HG03354 (cell line): ENCODE results near the gene CPEB3.
A peak's percentile ranks its signal among the peaks of the same experiment; 100 is the strongest.

Source experiments
- ATAC-seq: cut with Tn5 transposase; IDR thresholded peaks from one replicate; pipeline ENCODE4 v1.9.1; 2021; ENCODE audit warnings: mild to moderate bottlenecking; ENCODE audit not compliant: unreplicated experiment, poor library complexity, severe bottlenecking

The CPEB3 gene

DNA sequence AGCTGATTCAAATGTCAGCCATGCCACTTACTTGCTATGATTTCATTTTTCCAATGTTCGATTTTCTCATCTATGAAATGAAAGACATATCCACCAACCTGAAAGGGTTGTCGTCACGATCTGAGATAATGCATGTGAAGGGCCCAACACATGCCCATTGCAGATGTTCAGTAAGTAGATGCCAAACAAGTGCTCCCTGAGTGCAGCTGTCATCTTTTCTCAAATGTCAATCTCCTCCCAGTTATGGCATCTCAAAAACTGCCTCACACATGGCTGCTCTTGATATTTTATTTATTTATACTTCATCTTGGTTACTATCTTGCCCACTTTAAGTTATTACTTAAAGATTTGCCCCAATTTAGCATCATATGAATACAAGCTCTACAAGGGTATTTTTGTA lies 16.8 kb downstream of the CPEB3 start:
- no peak for ATAC-seq

DNA sequence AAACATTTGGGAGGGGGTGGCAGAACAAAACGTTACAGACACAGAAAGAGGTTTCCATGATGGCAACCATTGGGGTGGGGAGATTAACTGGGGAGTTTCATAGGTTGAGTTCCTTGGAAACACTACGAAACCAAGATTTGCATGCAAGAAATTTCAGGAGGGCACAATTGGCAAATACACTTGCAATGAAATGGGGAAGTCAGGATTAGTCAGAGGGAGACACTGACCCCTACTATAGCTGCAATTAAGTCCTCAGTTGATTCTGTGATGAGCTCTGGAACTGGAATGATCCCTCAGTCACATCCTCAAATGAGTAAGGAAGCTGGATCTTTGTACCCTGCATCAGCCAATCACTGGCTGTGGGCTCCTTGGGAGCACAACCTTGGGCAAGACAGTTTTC lies 22.1 kb downstream of the CPEB3 start:
- no peak for ATAC-seq

DNA sequence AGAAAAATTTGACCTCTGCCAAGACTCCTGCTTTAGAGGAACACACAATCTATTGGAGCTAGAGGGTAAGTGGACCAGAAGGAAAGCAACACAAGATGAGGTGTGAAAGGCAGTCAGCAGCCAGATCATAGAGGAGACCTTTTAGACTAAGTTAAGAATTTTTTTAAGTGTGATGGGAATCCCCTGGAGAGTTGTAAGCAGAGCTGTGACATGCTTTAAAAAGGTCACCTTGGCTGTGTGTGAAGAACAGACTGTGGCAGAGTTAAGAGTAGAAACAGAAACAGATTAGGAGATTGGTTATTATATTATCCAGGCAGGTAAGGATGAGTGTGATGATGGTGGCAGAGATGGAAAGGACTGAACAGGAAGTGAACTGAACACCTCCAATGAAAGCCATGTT lies 23.5 kb downstream of the CPEB3 start:
- ATAC-seq = no peak

DNA sequence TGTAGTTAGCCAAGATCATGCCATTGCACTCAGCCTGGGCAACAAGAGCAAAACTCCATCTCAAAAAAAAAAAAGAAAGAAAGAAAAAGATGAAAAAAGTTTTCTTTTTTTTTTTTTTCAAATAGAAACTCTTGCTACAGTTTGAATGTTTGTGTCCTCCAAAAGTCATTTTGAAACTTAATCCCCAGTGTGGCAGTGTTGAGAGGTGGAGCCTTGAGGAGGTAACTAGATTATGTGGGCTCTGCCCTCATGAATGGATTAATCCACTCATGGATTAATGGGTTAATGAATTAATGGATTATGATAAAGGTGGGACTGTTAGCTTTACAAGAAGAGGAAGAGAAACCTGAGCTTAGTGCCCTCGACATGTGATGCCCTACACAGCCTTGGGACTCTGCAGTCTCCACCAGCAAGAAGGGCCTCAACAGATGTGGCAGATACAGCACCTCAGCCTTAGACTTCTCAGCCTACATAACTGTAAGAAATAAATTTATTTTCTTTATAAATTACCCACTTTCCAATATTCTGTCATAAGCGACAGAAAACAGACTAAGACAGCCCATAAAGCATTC lies 25.1 kb downstream of the CPEB3 start:
- ATAC-seq = peak; percentile 58

DNA sequence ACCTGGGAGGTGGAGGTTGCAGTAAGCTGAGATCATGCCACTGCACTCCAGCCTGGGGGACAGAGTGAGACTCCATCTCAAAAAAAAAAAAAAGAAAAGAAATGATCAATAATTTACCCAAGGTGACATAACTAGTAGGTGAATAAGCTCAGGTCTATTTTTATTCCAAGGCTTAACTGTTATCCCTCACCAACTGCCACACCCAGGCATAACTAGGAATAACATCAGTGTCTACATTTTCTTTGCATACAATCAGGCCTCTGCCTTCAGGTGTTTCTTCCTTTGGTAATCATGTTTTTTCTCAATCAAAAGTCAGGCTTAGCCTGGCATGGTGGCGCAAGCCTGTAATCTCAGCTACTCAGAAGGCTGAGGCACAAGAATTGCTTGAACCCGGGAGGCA lies 26.6 kb downstream of the CPEB3 start:
- ATAC-seq = no peak

DNA sequence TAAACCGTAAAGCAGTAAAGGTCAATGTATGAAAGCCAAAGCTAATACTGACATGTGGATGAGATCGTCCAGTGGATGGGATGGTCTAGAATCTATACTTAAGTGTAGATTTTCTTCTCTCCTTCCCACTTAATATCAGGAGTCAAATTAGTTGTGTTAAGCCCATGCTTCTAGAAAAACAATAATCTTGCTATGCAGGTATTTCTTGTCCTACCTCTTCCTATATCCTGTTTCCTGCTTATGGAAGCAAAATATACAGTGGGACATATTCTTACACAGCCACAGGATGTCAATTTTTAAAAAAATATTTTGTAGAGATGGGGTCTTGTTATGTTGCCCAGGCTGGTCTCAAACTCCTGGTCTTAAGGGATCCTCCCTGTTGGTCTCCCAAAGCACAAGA lies 27.5 kb downstream of the CPEB3 start:
- ATAC-seq = no peak

DNA sequence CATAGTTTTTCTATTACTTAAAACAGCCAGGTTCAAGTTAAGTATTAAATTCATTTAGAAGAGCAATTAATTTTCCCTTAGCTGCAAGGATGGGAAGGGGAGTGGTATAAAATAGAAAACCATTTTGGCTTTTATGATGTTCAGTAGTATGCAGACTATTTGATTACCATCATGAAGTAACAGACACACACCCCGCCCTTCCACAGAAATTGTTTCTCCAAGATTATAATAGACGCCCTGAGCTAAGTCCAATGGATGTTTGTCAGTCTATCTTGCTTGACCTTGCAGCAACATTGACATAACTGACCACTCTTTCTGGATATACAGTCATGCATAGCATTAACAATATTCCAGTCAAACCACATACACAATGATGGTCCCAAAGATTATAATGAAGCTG lies 42.3 kb downstream of the CPEB3 start:
- ATAC-seq = no peak

DNA sequence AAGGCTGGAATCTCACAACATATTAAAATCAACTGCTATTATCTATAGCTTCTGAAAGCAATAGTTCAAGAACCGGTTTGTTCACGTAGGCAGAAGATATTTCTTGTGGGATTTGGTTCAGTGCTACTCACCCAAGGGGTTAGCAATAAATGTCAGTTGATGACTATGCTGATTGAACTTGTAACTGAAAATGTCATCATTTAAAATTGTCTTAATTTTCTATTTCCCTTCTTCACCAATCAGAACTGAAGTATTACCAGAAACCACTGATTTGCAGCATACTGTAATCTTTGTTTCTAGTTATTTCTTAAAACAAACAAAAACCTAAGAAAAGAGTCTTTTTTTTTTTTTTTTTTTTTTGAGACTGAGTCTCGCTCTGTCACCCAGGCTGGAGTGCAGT lies 46.1 kb downstream of the CPEB3 start:
- no peak for ATAC-seq

DNA sequence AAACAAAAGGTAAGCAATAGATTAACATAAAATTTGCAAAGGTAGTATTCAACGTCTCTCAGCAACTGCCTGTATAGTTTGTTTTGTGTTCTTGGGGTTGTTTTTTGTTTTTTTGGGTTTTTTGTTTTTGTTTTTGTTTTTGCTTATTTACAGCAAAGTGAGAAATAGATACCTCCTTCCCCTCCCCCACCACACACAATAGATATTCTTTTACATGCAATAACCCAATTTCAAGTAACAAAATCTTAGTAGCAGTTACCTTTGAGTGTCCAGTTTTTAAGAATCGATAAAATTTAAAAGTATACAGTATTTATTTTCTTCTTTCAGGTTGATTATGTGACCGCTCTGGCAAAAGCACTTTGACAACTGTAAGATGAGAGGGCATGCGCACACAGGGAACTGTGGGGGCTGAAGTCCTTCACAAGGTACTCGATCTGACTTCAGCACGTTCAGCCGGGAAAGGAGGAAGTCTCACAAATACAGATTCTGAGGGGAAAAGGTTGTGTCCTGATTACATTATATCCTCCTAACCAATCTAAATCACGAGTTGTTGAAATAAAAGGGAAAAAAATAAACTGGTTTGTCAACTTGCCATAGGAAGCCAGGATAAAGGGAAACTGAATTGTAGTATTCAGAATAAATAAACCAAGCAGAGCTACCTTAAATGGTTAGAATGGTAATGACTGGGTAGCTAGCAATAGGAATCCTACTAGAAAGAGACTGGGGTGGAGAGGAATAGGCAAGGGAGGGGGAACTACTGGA lies 47.8 kb downstream of the CPEB3 start:
- ATAC-seq = no peak

DNA sequence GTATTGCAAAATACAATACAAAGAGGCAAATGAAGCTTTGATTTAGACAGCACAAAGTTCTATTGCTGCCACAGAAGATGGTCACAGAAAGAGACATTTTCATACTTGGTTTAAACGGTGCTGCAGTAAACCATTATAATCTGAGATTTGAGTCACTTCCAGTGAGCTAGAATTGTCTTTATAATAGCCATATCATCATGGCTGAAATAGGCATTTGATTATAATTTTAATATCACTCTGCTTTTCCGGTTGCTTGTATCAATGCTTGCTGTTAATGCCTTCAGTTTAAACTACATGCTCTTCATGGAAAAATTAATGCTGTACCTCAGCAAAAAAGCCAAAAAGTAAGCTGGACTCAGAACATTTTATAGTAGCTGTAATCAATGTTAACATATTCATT lies 48.5 kb downstream of the CPEB3 start:
- no peak for ATAC-seq

DNA sequence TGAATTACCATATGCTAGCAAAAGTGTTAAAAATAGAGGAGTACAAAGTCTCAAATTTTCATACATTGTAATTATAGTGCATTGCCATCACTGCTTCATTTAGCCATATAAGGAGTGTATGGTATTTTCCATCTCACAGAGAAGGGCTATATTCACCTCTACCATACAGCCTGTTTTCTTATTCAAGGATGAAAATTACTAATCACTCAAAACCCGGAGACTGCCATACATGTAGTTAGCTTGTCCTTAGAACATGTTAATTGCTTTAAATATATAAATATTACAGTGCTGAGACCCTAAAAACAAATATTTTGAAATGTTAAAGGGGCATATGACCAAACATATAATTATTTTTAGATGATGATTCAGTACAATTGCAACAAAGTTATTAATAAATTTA lies 49.4 kb downstream of the CPEB3 start:
- ATAC-seq = no peak

DNA sequence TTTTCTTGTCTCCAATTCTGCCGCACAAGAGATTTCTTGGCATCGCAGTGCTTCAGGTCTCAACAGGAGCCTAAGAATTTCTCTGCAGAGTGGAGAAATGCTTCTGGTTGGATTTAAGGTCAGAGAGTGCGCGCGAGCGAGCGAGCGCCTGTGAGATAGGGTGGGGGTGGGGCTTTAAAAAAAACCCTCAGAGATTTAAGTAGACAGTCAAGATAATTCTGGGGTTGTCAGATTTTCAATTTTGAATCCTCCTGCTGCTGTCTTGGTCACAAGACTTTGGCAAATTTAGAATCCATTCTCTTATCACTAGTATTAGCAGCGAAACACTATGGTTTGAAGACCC lies 49.7 kb downstream of the CPEB3 start:
- ATAC-seq = no peak

DNA sequence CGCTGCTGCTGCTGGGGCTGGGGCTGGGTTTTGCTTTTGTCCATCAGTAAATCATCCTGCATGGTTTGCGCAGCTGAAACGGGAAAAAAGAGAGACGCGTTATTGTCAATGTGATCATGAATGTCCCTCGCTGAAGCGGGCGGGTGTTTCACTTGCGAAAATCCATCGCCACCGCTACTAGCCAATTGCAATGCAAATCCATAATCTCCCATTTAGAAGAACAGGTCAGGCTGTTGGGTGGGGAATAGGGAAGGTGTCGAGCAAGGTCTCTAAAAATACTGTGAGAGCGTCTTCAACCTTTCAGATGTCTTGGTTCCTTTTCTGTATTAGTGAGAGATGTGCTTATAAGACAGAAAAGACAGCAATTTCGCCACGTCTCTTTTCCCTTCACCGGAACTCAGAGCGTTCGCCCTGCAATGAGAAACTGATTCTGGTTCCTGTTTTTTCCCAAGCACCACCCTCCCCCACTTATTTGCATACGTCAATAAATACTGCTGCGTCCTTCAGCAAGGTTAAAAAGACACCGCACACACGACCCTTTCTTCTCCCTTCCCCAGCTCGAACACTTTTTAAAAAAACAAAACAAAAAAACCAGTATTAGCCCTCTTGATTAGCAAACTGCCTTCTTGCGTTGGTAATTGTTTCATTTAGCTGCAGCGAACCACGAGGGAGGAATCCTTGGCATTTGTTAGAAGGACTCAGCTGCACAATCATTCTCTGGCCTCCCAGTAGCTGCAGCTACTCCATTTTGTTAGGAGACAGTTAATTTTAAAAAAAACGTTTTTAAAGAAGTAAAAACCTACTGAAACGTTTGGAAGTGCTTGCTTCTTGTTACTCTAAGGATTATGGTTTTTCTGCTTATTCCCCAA lies 50.4 kb downstream of the CPEB3 start:
- peak; percentile 50 for ATAC-seq

DNA sequence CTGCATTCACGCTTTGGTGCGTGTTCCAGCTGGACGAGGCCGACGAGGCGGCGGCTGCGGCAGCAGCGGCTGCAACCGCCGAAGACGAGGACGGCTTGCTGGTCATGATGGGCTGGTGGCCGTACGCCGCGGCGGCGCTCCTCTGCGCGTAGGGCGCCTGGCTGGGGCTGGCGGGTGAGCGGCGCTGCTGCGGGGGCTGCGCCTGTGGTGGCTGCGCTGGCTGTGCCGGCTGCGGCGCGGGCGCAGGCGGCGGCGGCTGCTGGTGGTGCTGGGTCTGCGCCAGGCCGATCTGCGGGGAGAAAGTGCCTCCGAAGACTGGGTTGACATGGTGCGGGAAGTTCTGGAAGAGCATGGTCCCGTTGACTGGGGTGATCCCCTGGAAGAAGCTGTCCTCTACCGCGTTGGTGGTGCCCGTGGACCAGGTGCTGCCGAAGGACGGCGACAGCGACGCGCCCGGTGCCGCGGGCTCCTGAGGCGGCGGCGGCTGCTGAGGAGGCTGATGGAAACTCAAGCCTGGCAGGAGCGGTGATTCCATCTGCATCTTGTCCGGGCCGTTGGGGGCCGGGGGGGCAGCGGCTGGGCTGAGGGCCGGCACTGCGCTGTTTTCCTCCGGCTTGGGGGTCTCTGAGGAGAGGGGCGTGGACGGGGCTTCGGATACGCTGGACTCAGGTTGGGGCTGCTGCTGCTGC lies 51.1 kb downstream of the CPEB3 start:
- ATAC-seq = peak; percentile 59

DNA sequence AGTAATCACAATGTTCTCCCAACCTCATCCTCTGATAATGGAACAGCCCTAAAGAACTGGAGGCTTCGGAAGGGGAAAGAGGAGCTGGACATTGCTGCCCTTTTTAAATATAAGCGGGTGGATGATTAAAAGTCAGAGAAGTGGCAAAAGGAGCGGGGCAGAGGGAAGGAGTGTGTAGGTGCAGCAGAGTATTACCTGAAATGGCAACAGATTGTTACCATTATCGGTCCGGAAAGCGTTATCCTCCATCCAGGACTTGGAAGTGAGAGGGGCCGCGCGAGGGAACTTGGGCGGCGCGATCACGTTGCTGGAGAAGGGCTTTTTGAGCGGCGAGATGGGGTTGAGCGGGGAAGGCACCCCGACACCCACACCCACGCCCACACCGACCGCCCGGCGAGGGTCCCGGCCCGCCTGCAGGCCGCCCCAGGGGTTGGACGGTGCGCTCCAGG lies 51.7 kb downstream of the CPEB3 start:
- no peak for ATAC-seq

DNA sequence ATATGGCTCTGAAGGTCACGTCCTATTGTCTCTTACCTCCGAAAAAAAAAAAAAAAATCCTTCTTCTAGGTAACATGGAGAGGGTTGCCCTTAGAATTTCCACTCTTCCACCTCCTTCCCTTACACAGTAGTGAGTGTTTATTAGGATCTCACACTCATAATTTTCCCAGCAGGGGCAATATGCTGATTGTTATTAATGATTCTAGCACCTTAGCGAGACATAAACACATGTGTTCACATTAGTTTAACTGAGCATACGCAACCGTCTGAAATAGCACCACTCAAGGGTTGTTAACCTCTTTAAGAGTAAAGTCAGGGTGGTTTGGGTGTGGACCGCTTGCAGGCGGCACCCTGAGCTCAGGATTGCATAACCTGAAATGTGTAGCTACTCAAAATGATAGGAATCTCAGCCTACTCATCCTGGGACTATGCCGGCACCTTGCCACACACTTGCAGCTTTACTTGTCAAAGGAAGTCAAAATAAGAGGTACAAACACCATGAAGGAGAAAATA lies 52.2 kb downstream of the CPEB3 start:
- ATAC-seq = no peak

DNA sequence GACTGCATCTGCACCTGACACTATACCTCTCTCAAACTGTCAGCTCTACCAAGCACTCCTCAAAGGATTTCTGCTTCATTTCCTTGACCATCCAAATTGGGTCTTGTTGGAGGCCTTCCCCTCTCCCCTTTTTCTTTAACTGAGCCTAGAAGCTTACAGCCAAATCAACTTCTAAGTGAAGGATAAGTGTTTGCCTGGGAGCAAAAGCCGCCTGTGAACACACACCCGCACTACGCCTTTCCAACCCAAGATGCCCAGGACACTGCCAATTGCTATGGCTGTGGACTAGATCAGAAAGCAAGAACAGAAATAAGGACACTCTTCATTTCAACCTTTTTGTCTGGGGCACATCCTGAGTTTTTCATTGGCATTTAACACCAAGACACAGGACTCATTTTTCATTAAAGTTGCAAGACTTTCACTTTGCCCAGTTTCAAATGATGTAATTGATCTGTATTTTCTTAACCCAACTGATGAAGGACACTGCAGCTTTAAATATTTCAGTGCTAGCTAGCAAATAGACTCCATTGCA lies 52.8 kb downstream of the CPEB3 start:
- ATAC-seq = no peak

DNA sequence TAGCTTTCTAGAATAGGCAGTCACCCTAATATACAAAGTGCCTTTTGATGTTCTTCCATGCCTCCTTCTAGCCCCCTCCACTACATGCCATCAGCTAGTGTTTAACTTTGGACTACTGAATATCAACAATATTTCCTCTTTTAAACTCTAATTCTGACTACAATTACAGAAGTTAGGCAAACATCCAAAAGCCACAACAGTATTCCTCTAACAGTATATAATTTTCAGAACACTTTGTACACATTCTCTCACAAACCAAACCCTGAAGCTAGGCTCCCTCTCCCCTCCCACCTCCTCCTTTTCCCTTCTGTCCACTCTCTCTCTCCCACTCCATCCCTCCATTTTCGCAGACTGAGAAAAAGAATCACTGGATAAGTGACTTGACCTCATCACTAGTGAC lies 59.7 kb downstream of the CPEB3 start:
- no peak for ATAC-seq

DNA sequence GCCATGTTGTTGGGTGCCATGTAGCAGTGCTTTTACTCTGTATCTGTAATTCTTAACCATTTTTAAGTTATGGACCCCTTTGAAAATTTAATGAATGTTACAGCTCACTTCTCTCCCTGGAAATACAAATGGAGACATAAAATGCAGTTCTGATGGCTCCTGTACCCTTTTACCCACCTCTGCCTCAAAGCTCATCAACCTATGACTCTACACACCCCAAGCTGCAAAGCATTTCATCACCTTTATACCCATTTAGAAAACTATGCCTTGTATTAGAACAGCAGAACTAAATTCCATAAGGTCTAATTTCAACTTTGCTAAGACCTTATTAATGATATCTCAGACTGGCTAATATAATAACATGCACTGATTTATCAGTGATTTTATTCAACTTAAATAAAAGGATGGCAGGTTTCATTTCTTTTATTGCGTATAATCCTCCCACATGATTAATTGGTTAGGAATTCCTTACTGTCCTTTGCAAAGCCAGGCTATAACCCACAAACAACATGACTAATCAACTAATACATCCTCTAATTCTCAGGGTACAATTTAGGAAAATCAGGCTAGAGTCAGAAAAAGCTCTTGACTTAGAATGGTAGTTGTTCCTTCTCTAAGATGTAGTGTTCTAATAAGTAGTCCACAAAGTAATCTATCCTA lies 68.1 kb downstream of the CPEB3 start:
- no peak for ATAC-seq
